ENCODE data around the gene CYP26B1.

CYP26B1 gene

GRCh38 chr2:72128843-72129227 is 18.8 kb downstream of the CYP26B1 start:
- no peak for DNase-seq (ENCODE audit: low spot score)
- CTCF ChIA-PET, result interaction anchor here (0.7 kb wide), 1 partner anchor 21 kb away, joined by 3 read pairs; no protein-coding TSS in a partner anchor
- POLR2A ChIA-PET (ENCODE audit: low non-redundant PET), result no interaction called here
- no peak overlapping the region for H3K27ac ChIP-seq
- no peak for TF ChIP-seq CTCF (conservative IDR thresholded peaks at IDR 0.05; ENCODE audit: low read depth)

- no peak for DNase-seq (ENCODE audit: low spot score)
- no peak overlapping the region for H3K27ac ChIP-seq
- CTCF ChIA-PET, result interaction anchor here (0.7 kb wide), 1 partner anchor 22 kb away, joined by 3 read pairs; no protein-coding TSS in a partner anchor
- no peak for TF ChIP-seq CTCF (conservative IDR thresholded peaks at IDR 0.05; ENCODE audit: low read depth)
- POLR2A ChIA-PET (ENCODE audit: low non-redundant PET), result no interaction called here
Observed at GRCh38 chr2:72128059-72128842, 19.4 kb downstream of the CYP26B1 start.

GRCh38 chr2:72127401-72128058 is 20.1 kb downstream of the CYP26B1 start:
- DNase-seq (ENCODE audit: low spot score), result no peak
- no peak for TF ChIP-seq CTCF (conservative IDR thresholded peaks at IDR 0.05; ENCODE audit: low read depth)
- POLR2A ChIA-PET (ENCODE audit: low non-redundant PET), result no interaction called here
- CTCF ChIA-PET, result no interaction called here
- no peak overlapping the region for H3K27ac ChIP-seq

GRCh38 chr2:72126186-72127100 is 21.2 kb downstream of the CYP26B1 start:
- H3K27ac ChIP-seq, result no peak overlapping the region
- ChIA-PET CTCF (interaction anchor here (0.6 kb wide), 1 partner anchor 10 kb away, joined by 3 read pairs; no protein-coding TSS in a partner anchor), POLR2A (ENCODE audit: low non-redundant PET) (no interaction called here)
- no peak for DNase-seq (ENCODE audit: low spot score)
- TF ChIP-seq CTCF (conservative IDR thresholded peaks at IDR 0.05; ENCODE audit: low read depth), result no peak

- ChIA-PET POLR2A (ENCODE audit: low non-redundant PET) (no interaction called here), CTCF (interaction anchor here (0.6 to 1.0 kb wide), 2 partner anchors 13 to 147 kb away, joined by 3 read pairs; no protein-coding TSS in a partner anchor)
- DNase-seq (ENCODE audit: low spot score), result no peak
- TF ChIP-seq CTCF (conservative IDR thresholded peaks at IDR 0.05; ENCODE audit: low read depth), result no peak
- H3K27ac ChIP-seq, result no peak overlapping the region
Observed at GRCh38 chr2:72124376-72124775, 23.3 kb downstream of the CYP26B1 start.

- POLR2A ChIA-PET (ENCODE audit: low non-redundant PET), result no interaction called here
- CTCF ChIA-PET, result interaction anchor here (0.6 to 0.7 kb wide), 2 partner anchors 109 to 322 kb away, joined by 3 to 4 read pairs; no protein-coding TSS in a partner anchor
- H3K27ac ChIP-seq, result no peak overlapping the region
- no peak for TF ChIP-seq CTCF (conservative IDR thresholded peaks at IDR 0.05; ENCODE audit: low read depth)
- no peak for DNase-seq (ENCODE audit: low spot score)
Observed at GRCh38 chr2:72121153-72121552, 26.5 kb downstream of the CYP26B1 start.
